Stimulated activated CD8-positive, alpha-beta memory T cell treated with anti-CD3 and anti-CD28 coated beads, Interleukin-4, amount 100 ng/mL, for 24 hours (primary cell): Measurements from ENCODE around the gene SRPK3.
"Not testable (repeated sequence)": the region's sequence is repeated elsewhere in the genome, so short reads cannot be mapped to it uniquely, and the experiment has no call there.

Experiments used
- DNase-seq: peaks from one replicate; pipeline ENCODE4 v3.0.0-alpha.2; 2020; ENCODE audit warnings: low read depth

The SRPK3 gene

DNA sequence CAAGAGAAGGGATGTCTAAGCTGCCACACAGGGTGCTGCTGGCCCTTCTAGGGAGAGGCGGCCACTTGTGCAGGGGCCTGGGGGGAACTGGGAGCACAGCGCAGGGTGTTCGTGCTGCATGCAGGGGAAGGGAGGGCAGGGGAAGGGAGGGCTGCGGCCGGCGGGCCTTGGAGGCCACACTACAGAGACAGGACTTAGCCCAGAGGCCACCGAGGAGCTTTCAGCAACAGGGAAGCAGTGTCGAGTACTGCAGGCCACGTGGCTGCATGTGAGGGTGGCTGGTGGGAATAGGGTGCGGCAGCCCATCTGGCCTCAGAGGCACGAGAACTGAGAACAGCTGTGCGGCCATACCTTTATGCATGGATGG is 35.8 kb upstream of the SRPK3 start:
- DNase-seq = not testable (repeated sequence)

DNA sequence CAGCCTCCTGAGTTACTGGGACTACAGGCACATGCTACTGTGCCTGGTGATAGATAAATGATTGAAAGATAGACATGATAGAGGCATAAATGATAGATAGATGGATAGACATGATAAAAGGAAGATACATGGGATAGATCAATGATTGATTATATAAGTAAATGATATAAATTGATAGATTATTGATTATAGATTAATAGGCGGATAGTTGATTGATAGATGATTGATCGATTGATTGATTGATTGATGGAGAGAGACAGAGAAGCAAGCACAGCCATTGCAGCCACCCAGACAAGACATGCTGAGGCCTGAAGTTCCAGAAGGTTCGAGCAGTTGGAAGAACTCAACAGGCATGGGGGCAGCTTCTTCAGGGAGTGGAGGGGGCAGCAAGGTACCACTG is 34.5 kb upstream of the SRPK3 start:
- no peak for DNase-seq

- DNase-seq = not testable (repeated sequence)
Observed at GRCh38 chrX:153746991-153747390, 33.9 kb upstream of the SRPK3 start.

GRCh38 chrX:153749017-153749416 is 31.8 kb upstream of the SRPK3 start:
- not testable (repeated sequence) for DNase-seq

DNA sequence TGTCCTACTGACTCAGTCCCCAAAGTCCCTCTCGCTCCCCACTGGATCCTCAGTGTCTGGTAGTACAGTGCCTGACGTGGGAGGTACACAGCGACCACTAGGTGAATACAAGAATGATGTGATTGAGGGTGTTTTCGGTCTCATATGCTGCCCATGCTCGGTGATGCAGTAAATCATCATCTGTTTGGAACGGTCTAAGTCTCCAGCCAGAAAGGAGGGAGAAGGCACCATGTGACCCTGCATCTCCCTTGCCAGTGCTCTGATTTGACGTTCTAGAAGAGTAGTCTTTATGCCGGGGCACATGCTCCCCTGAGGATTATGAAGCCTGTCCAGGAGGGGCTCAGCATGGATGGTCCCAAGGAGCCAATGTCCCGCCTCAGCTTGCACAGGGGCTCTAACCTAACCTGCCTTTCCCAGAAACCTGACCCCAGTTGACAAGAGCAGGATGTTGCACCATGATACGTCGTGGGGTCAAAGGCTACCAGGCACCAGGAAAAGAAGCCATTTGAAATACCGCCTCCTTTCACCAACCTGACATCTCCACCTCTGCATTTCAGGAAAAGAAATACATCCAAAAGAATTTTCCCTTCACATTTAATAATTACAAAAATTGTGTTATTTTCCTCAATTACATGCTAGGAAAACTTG is 30.6 kb upstream of the SRPK3 start:
- DNase-seq = no peak

DNA sequence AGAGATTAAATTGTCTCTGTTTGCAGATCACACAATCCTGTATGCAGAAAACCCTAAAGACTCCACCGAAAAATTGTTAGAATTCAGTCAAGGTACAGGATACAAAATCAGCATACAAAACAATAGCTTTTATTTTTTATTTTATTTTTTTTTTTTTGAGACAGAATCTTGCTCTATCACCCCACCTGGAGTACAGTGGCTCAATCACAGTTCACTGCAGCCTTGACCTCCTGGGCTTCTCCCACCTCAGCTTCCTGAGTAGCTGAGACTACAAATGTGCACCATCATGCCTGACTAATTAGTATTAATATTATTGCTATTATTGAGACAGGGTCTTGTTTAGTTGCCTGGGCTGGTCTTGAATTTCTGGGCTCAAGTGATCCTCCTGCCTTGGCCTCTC is 25.7 kb upstream of the SRPK3 start:
- no peak for DNase-seq

GRCh38 chrX:153761863-153762262 is 19.0 kb upstream of the SRPK3 start:
- no peak for DNase-seq

DNA sequence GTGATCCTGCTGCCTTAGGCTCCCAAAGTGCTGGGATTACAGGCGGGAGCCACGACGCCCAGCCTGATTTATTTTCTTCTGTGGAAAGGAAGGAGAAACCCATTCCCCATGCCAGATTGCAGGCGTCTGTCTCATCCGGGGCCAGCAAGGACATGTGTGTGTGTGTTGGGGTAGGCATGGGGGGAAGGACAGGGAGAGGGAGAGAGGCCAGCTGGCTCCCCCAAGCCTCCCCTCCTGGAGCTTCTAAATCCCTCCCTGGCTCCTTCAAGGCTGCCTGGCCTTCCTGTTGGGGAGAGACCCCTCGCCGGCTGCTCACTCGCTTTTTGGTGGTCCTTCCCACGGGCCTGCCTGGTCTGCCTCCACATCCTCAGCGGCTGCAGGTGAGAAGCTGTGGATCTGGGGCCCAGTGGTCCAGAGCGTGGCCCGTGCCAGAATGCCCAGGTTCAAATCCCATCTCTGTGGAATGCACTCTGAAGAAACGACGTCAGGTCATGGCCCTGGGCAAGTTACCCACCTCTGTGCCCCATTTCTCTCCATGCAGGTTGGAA is 18.1 kb upstream of the SRPK3 start:
- no peak for DNase-seq

- no peak for DNase-seq
Observed at GRCh38 chrX:153763298-153763932, 17.4 kb upstream of the SRPK3 start.

GRCh38 chrX:153763989-153764755 is 16.7 kb upstream of the SRPK3 start, which contains the start of gene PLXNB3:
TSS of gene PLXNB3 (plus strand) at chrX:153764249. CDS start at chrX:153765536, 1,287 bp downstream.
- peak; percentile 68 for DNase-seq

DNA sequence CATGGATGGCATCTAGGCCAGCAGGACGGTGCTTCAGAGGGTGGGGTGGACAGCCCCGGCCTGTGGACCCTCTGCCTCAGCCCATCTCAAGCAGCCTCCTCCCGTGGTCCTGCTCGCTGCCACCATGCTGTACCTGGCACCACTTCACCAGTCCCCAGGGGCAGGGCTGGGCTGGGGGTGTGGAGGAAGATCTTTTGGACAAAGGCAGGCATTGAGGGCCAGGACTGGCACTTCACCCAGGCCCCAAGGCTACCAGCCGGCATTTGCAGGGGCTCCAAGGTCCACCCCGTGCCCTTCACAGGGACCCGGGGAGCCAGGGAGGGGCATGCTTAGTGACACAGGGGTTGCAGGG is 16.1 kb upstream of the SRPK3 start:
- DNase-seq = no peak

DNA sequence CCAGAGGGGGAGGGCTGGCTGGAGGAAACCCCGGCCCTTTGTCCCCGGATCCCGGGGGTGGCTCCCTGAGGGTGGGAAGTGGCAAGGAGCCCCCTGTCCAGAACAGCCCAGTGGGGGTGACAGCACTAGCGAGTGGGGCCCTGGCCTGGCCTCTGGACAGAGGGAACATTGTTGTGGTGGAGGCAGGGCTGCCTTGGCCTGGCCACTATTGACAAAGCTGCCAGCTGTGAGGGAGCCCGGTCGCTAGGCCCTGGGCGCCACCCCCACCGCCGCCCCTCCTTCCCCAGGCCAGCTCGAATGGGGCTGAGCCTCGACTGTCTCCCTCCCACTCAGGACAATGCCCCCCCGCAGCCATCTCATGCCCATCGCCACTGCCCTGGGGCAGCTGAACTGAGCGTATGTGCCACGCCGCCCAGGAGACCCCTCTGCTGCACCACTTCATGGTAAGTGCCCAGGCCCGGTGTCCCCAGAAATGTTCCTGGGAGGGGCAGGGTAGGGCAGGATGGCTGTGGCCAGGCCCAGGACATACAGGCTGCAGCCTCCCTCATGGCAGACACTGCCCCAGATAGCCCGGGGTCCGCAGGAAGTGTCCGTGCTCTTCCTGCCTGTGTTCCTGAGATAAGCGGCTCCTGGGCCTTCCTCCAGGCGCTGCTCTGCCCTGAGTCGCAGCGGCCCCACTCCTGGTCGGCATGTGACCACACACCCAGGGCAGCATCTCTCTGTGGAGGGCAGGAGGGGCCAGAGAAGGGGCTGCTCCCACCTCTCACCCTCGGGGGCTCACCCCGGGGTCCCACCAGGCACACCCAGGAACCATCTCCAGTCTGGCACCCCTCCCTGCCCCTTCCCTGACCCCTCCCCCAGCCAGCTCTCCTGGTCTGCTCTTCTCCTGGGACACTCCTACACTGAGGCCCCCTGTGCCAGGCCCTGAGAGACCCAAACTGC is 15.4 kb upstream of the SRPK3 start:
- DNase-seq = no peak

DNA sequence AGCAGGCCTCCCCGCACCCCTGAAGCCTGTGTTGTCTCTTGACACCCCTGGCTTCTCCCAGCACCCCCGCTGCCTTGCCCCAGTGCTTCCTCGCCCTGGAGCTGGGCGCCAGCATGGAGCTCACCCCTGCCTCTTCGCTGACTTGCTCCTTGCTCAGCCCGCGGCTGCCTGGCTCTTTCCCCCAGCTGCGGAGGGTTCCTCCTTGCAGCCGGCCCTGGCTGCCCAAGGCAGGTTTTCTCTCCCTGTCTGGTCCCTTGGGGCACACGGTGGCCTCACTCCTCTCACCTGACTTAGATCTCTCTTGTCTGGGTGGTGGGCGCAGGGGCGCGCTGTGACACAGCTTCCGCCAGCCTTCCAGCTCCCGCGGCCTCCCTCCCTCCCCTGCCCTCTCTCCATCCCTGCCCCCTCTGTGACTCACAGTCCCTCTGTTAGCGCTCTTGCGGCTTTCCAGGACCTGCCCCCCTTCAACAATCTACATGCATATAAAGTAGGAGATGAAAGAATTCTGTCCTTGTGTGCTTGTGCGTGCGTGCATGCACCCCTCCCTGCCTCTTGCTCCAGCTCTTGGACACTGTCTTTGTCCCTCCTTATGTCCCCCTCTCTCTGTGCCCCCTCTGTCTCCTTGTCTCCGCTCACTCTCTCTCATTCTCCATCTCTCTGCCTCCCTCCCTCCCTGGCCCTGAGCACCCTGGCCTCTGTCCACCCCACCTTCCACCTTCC is 14.6 kb upstream of the SRPK3 start:
- DNase-seq = peak; percentile 50

GRCh38 chrX:153766871-153767673 is 13.8 kb upstream of the SRPK3 start:
- no peak for DNase-seq

- DNase-seq = no peak
Observed at GRCh38 chrX:153767674-153768055, 13.2 kb upstream of the SRPK3 start.

DNA sequence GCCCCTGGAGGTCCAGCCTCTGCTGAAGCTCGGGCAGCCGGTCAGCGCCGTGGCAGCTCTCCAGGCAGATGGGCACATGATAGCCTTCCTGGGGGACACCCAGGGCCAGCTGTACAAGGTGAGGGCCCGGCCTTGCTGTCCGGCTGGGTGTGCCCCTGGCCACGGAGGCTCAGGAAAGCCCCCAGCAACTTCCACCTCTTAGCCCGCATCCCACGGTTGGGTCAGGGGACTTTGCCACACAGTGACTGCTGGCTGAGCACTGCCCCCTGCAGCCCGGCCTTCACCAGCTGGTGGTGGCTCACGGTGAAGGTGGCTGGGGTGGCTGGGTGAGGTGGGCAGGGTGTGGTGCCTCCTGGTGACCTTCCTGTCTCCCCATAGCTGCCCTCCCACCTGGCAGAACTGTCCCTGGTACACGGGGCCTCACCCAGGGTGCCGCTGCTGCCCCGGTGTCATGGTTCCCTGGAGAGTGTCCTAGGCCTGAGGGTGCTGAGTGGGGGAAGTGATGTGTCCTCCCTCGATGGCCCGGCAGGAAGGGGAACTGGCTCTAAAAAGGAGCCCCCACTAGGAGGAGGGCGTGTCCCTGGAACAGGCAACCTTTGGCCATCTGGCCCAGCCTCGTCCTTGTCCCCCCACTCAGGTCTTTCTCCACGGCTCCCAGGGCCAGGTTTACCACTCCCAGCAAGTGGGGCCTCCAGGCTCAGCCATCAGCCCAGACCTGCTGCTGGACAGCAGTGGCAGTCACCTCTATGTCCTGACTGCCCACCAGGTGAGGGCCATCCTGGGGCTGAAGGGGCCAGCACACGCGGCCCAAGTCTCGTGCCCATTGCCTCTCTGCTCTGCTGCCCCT is 12.3 kb upstream of the SRPK3 start:
- no peak for DNase-seq

- no peak for DNase-seq
Observed at GRCh38 chrX:153769158-153769864, 11.5 kb upstream of the SRPK3 start.

DNA sequence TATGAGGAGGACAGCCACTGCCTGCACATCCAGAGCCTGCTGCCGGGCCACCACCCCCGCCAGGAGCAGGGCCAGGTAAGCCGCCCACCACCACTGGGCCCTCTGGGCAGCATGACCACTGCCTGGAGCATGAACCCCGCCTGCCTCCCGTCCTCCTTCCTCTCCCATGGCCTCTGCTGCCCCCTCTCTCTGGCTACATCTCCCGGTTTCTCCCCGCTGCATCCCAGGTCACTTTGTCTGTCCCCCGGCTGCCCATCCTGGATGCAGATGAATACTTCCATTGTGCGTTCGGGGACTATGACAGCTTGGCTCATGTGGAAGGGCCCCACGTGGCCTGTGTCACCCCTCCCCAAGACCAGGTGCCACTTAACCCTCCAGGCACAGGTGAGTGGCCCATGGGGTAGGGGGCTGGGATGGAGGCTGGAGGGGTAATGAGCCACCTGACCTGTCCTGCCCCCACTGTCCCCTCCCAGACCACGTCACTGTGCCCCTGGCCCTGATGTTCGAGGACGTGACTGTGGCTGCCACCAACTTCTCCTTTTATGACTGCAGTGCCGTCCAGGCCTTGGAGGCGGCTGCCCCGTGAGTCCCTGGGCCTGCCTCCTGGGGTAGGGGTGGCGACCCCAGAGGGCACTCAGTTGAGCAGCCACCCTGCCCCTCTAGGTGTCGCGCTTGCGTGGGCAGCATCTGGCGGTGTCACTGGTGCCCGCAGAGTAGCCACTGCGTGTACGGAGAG is 10.8 kb upstream of the SRPK3 start:
- no peak for DNase-seq
